GM21360 (cell line): ENCODE measurements around the gene ACER3.
"Not testable (repeated sequence)": the region's sequence is repeated elsewhere in the genome, so short reads cannot be mapped to it uniquely, and the experiment has no call there.

Source experiments
- ATAC-seq: cut with Tn5 transposase; IDR thresholded peaks from one replicate; pipeline ENCODE4 v1.9.1; 2021; ENCODE audit warnings: mild to moderate bottlenecking, moderate library complexity; ENCODE audit not compliant: unreplicated experiment

Gene ACER3

GRCh38 chr11:76984743-76985142 lies 124.0 kb downstream of the ACER3 start:
- no peak for ATAC-seq

- ATAC-seq, result no peak
Observed at GRCh38 chr11:76987203-76987602, 126.5 kb downstream of the ACER3 start.

- no peak for ATAC-seq
Observed at GRCh38 chr11:76990628-76991027, 129.9 kb downstream of the ACER3 start.

- no peak for ATAC-seq
Observed at GRCh38 chr11:76995081-76995576, 134.4 kb downstream of the ACER3 start.

- ATAC-seq, result no peak
Observed at GRCh38 chr11:76997512-76997911, 136.8 kb downstream of the ACER3 start.

GRCh38 chr11:76999597-76999996 lies 138.9 kb downstream of the ACER3 start:
- no peak for ATAC-seq

- ATAC-seq, result no peak
Observed at GRCh38 chr11:77001613-77002012, 140.9 kb downstream of the ACER3 start.

- no peak for ATAC-seq
Observed at GRCh38 chr11:77002776-77003175, 142.1 kb downstream of the ACER3 start.

GRCh38 chr11:77003963-77004362 lies 143.2 kb downstream of the ACER3 start:
- ATAC-seq, result no peak

- no peak for ATAC-seq
Observed at GRCh38 chr11:77009533-77010160, 148.9 kb downstream of the ACER3 start.

GRCh38 chr11:77014669-77015068 lies 154.0 kb downstream of the ACER3 start:
- ATAC-seq, result no peak

GRCh38 chr11:77018396-77018924 lies 157.7 kb downstream of the ACER3 start:
- ATAC-seq, result not testable (repeated sequence)

- ATAC-seq, result no peak
Observed at GRCh38 chr11:77019976-77020595, 159.4 kb downstream of the ACER3 start.

GRCh38 chr11:77020734-77021133 lies 160.0 kb downstream of the ACER3 start:
- ATAC-seq, result no peak

- no peak for ATAC-seq
Observed at GRCh38 chr11:77024745-77025144, 164.0 kb downstream of the ACER3 start.

- ATAC-seq, result no peak
Observed at GRCh38 chr11:77026221-77026620, 165.5 kb downstream of the ACER3 start.

- ATAC-seq, result no peak
Observed at GRCh38 chr11:77026743-77027142, 166.0 kb downstream of the ACER3 start.

GRCh38 chr11:77027275-77027674 lies 166.6 kb downstream of the ACER3 start:
- ATAC-seq, result no peak

- ATAC-seq, result no peak
Observed at GRCh38 chr11:77029829-77030228, 169.1 kb downstream of the ACER3 start.

- ATAC-seq, result no peak
Observed at GRCh38 chr11:77030834-77031414, 170.2 kb downstream of the ACER3 start.

GRCh38 chr11:77031599-77031998 lies 170.9 kb downstream of the ACER3 start:
- ATAC-seq, result no peak

GRCh38 chr11:77035039-77035438 lies 174.3 kb downstream of the ACER3 start:
- no peak for ATAC-seq
